ENCODE measurements around the gene COL1A1.

The COL1A1 gene

DNA sequence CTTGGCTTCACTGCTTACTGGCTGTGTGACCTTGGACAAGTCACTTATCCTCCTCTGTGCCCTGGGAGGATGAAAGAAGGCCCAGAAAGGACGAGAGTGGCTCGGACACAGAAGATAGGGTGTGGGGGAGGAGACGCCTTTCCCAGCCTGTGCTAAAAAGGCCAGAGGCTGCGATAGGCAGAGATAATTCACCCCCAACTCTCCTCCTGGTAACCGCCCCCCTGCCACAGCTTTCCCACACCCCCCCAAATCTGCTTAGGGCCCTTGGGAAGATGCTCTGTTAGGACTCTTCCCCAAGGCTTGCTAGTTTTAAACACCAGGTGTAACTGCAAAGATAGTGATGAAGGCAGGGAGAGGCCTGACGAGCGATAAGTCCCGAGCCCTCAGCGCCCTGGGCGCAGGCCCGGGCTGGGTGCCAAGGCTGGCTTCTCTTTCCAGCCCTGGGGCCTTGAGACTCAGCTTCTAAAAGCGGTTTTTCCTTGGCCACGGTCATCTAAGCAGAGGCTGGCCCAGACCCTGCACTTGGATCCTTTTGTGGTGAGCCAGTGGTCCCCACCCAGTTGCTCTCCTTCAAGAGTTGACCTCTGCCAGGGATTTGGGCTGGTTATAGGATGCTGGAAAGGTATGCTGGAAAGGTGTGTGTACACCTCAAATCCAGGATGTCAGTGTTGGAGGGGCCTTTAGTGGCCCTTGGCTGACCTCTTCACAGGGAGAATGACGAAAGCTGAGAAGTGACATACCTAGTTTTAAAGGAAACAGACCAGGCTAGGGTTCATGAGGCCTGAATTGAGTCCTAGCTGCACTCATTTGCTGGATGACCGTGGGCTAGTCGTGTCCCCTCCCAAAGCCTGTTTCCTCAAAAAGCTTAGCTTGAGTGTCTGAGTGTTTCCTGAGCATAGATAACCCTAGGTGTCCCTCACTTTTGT is 47.5 kb downstream of the COL1A1 start:
- DNase-seq (ENCODE audit: low read depth): no peak

DNA sequence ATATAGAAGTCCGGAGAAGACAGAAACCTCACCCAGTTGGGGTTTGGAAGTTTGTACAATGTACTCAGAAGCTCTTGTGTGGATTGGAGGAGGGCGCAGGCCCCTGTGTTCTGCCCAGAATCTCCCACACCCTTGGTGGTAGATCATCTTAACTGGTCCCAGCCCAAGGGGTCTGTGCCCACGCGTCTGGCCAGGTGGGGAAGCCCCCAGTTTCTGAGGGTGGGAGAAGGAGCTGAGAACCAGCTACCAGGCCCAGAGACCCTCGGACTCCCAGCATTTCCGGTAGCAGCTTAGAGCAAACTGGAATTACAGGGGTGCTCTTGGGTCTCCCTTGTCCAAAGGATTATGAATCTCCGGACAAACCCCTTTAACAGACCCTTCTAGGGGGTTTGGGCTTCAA is 48.7 kb downstream of the COL1A1 start:
- no peak for DNase-seq (ENCODE audit: low read depth)

DNA sequence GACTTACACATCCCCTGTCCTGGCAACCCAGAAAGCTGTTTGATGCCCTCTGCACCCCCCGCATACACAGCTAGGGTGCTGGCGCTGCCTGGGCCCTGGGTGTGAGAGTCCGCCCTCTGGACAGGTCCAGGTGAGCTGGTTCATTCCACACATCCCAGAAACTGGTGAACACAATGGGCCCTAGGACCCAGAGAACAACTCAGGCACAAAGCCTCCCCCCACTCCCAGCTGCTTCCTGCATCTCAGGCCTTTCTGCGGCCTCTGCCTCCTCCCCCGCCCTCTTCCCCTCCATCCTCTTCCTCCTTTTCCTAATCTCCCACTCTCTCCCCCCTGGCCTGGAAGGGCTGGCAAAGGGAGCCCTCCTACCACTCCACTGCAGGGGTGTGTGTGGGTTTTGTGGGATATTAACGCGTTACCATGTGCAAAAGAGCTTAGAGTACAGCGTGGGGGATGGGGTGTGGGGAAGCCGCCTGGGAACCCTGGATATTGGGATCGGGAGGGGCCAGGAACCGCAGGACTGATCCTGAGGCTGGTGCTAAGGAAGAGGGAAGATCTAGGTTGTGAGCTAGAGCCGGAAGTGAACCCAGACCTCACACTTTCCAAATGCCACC is 49.4 kb downstream of the COL1A1 start:
- DNase-seq (ENCODE audit: low read depth): peak; percentile 85

DNA sequence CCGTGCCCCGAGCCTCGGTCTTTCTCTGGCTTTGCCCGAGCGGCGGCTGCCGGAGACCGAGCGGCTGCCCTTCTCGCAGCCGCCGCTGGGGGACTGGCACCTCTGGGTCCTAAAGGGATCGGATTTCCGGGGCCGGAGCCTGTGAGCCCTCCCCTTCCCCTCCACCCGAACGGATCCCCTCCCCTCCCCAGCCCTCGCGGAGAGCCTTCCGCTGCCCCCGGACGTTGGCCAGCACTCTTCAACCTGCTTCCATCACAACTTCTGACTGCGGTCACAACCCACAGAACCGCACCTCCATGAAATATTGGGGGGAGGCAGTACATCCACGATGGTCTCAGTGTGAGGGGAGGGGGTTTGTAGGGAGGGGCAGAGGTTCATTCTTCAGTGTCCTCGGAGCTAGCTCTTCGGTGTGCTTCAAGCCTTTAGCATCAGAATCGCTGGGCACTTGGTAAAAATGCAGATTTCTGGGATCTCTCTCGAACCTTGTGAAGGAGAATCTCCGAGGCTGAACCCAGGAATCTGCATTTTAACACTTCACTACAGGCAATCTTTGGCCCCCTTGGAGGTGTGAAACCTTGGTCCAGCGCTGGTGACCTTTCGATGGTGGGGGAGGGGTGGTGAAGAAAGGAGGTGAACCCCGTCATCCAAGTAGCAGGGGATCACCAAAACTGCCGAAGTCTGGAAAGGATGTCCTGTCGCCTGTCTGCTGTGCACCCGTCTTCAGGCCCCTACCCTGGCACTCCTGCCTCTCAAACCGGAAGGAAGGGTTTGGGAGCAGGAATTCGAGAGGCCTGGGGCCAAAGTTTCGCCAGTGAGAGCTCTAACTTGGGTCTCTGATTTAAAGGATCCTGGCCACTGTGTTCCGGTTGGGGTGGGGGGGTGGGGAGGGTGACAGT is 50.1 kb downstream of the COL1A1 start:
- DNase-seq (ENCODE audit: low read depth): peak; percentile 74

DNA sequence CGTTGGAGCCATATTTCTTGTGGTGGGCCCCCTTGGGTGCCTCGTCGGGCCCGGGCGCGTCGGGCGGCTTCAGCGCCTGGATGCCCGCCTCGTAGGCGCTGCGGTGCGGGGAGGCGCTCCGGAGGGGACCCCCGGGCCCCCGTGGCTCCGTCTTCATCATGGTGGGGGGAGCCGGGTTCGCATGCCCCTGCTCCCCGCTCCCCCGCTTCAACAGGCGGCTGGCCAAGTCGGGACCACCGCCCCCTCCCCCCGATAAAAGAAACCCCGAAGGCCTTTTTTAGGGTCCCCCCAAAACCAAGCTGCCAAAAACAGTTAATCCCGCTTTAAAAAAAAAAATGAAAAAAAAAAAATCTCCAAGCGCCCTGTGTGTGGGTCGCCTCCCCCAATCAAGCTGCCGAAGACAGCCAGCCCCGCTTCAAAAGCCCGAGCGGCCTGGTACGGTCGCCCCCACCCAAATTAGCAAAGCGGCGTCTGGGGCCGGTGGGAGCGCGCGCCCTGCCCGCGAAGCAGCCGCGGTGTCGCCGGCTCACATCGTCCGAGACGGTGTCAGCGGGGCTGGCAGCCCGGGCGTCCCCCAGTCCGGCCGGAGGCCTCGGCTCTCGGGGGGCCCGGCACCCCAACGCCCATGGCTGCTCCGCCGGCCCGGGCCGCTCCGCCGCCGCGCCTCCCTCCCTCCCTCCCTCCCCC is 50.9 kb downstream of the COL1A1 start, which contains the start of gene PPP1R9B:
Gene PPP1R9B (minus strand): TSS at position 324 of the 687 bp plus-strand sequence. CDS start 164 bp downstream, at position 160.
- no peak for DNase-seq (ENCODE audit: low read depth)

DNA sequence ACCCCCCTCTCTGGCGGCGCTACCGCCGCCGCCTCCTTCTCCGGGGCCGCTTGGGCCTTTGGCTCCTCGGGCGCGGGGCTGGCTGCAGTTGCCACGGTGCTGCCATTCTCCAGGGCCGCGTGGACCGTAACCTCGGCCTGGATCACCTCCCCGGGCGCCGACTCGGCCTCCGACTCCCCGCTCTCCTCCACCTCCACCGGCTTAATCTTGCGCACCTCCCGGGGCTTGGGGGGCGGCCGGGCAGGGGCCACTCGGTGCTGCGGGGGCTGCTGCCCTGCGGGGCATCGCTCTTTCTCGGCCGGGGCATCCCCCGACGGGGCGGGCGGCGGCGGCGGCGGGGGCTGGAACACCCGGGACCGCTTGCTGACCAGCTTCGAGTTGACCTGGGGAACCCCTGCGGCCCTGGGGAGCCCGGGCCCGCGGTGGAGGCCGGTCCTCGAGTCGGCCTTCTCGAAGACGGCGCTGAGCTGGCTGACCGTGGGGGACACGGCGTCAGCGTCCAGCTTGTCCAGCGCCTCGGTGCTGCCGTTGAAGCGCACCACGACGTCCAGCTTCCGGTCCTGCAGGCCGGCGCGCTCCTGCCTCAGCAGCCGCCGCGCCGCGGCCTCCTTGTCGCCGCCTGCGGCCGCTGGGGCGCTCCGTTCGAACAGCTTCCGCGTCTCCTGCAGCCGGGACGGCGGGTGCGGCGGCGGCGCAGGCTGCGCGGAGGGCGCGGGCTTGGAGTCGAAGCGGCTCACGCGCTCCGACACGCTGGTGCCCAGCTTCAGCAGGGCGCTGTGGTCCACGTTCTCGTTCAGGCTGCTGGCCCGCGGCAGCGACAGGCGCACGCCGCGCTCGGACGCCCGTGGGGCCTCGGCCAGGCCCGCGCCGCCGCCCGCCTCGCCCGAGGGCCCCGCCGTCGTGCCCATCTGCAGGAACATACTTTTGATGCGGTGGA is 51.7 kb downstream of the COL1A1 start:
- DNase-seq (ENCODE audit: low read depth): no peak

DNA sequence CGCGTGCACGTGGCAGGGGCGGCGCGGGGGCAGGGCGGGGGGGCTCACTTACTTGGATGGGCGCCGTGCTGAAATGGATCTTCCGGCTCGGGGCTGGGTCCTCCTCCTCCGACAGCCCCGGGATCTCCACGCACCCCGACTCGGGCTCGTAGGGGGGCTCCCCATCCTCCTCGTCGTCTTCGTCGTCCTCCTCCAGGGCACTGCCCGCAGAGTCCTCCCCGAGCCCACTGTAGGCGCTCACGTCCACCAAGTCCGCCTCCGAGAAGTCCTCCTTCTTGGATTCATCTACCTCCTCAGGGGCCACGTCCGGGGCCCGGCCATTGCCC is 52.4 kb downstream of the COL1A1 start:
- no peak for DNase-seq (ENCODE audit: low read depth)

DNA sequence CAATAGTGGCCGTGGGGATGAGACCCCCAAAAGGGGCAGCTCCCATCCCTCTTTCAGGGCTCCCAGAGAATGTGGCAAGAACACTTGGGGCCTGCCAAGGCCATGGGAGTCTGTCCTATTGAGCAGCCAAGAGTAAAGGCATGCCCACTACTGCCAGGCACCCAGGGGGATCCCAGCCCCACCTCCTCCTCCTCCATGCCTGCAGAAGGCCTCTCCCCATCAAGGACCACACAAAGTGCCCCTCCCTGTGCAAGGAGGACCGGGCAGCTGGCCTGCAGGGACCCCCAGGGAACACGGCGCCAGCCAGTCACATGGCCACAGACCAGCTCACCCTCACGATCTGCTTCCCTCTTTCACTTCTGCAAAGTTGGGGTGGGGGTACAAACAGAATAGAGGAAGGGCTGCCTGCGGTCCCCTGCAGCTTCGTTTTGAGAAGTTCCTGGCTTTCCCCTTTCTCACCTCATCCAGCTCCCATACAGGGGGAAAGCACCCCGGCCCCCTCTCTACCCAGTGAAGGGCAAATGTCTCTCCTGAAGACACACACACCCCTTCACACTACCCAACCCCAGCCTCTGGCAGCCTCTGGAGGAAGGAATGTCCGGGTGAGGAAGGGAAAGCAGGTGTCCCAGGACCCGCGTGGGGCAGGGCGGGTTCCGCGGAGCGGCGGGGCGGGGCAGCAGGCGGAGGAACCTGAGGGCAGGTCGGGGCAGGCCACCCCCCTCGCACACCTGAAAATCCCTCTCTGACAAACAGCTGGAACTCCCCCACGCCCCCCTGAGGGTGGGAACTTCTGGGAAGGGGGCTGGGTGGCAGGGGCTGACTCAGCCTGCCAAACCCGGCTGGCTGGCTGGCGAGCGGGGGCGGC is 53.0 kb downstream of the COL1A1 start:
- DNase-seq (ENCODE audit: low read depth): no peak

DNA sequence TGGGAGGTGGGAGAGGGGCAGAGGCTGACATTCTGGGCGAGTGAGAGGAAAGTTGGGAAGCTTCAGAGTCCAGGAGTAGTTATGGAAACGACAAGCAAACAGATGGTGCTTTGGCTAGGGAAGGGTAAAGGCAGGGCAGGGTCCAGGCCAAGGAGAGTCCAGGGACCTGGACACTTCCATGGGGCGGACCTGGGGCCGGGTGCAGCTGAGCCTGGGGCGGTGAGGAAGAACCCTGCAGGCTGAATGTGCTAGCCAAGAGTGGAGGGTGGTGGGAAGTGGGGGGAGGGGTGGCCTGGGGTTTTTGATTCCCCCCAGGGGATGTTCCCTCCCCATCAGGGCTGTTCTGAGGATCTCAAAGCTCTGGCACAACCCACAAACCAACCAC is 53.6 kb downstream of the COL1A1 start:
- no peak for DNase-seq (ENCODE audit: low read depth)

DNA sequence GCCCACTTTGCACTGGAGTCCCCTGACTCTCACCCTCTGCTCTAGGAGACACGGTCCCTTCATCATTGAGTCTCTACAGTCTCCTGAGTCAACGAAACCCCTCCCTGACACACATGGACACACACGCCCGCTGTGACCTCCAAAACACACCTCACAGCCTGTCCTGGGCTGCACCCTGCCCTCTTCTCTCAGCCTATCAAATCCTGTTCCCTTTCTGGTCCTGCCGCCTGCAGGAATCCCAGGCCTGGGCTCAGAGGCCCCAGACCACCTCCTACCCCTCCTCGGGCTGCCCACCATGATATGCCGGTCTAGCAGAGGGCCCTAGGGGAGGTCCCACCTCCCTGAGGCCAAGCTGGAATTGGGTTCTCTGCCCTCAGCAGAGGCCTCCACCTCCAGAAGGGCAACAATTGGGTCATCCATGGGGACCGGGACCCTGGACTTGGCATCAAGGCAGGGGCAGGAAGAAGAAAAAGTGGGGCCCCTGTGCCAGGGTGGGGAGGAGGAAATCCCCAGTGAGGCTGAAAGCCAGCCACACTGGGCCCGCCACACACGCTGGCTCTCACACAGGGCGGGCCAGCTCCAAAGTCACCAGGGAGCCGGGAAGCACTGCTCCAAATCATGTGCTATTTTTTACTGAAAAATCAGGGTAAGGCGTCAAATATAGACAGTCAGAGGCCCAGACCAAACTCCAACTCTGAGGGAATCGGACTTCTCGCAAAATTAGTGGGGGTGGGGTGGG is 54.3 kb downstream of the COL1A1 start:
- DNase-seq (ENCODE audit: low read depth): no peak

DNA sequence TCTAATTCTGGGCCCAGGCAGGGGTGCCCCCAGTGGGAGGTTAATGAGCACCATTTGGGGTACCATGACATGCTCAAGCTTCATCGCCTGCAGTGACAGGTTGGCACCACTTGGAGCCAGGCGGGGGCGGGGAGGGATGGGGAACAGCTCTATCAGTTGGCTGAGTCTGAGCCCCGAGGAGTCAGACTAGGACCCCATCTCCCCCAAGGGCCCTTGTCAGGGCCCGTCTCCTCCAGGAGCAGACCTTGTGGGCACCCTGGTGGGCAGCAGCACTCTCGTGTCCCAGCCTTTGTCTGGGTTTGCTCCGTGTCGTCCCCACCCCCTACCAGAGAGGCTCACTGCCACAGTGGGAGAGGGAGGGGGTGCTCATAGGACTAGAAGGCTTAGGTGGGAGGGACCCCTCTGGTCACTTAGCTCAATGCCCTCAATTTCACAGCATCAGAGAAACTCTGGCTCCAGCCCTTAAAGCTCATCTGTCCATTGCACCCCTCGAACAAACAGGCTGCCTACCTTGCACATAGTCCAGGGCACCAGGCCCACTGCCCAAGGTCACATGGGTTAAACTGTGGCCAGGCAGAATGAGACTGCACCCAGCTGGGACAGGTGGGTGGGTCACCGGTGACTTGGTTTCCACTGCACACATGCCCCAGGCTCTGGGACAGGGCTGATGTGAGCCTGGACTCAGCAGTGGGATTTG is 55.1 kb downstream of the COL1A1 start:
- DNase-seq (ENCODE audit: low read depth): no peak

DNA sequence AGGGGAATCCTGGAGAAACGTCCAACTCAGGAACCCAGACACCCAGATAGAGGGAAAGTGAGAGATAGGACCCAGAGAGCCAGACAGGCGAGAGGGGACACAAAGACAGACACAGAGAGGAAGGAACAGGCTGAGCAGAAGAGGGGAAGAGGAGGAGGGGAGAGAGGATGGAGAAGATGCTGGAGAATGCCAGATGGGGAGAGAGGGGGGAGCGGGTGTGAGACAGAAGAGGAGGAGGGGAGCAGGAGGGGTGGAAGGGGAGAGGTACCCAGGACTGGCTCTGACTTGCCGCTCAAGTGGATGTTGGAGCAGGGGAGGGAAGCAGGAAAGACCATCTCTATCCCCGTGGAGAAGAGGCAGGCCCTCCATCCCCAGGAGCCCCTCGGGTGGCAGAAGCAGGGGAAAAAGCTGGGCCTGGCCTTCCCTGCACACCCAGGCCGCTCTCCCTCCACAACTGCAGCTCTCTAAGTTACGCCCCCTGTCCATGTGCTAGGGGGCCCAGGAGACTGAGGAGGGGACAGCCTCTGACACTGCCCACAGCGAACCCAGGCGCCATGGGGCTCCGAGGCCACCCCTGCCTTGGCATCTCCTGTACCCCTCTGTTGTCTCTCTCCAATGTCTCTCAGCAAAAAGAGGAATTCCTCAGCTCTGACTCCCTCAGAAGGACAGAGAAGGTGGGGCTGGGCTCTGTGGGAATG is 55.8 kb downstream of the COL1A1 start:
- DNase-seq (ENCODE audit: low read depth): no peak

DNA sequence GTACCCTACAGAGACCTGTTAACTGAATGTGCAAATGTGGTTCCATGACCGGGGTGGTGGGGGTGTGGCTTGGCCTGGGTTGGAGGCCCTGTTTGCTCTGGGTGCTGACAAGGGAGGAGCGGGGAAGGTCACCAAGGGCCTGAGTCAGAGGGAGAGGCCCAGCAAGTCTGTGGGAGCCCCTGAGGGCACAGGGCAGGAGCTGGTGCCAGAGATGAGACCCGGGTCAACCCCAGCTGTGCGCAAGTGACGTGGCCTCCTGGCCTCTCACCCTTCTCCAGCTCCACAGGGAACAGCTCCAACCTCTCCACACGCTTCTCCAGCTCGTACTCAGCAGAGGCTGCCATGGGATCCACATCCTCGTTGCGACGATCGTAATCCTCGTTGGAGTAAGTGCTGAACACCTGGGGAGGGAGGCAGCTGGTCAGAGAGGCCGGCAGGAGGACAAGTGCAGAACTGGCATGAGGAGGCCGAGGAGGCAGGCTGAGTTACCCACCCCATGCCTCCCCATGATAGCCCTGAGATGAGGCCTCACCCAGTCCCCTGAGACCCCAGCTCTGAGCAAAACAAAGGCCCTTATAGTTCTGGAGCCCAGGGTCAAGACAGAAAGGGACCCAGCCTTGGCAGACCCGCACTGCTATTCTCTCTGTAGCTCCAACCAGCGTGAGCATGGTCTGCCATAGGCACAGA is 56.4 kb downstream of the COL1A1 start:
- no peak for DNase-seq (ENCODE audit: low read depth)

DNA sequence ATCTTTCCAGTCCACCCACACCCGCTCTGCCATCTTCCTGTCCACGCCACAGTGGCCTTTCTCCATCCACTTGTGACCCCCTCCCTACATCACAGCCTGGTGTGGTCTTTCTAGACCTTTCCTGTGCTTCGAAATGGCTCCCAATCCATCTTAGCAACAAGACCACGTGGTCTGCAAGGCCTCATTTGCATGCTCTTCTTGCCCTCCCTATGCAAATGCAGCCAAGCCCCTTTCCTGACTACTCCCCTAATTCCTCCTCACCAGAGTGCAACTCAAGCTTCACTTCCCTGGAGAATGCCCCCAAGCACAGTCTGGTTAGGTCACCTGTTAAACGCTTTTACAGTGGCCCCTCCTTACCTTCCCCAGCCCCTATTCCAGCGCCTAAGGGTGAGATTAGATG is 57.1 kb downstream of the COL1A1 start:
- DNase-seq (ENCODE audit: low read depth): no peak

DNA sequence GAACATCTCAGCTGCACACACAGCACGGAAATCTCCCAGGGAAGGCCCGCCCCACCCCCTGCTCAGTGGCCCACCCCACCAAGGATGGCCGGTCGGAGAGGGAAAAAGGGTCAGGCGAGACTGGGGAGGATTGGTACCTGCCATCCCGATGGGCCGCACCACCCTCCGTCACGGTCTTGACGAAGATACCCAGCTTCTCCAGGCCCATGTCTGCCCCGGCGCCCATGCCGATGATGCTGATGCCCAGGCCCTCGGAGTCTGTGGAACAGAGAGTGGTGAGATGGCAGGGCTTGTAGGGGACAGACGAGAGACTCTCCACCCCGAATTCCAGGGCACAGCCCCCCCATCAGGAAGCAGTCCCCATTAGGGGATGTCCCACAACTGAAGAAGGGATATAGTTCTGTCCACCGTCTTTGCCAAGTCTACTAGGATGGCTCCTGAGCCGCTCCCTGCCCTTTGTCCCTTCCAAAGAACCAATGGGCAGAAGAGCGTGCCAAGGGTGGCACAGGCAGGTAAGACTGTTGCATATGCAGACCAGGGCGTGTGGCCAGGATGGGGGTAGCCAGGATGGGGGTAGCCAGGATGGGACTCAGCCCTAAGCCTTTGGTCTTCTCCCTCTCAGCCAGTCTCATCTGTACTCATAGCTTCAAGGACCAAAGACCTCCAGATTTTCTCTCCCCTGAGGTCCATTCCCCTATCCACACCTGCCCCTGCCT is 57.8 kb downstream of the COL1A1 start:
- no peak for DNase-seq (ENCODE audit: low read depth)

DNA sequence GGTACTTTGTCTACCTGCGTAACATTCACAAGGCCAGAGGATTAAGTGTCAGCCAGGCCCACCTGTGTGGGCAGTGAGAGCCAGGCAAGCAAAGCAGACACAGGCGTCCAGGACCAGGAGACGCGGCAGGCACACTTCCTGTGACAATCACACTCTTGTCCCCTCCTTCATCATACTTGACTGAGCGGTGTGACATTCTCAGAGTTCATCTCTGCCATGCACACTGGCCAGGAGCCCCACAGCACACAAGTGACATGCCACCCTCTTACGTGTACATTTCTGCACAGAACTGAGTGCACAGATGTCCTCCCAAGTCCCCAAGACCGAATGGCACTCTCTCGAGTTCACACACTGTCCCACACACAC is 59.7 kb downstream of the COL1A1 start:
- no peak for DNase-seq (ENCODE audit: low read depth)
